ENCODE results near the gene ARID4B.

Gene ARID4B

DNA sequence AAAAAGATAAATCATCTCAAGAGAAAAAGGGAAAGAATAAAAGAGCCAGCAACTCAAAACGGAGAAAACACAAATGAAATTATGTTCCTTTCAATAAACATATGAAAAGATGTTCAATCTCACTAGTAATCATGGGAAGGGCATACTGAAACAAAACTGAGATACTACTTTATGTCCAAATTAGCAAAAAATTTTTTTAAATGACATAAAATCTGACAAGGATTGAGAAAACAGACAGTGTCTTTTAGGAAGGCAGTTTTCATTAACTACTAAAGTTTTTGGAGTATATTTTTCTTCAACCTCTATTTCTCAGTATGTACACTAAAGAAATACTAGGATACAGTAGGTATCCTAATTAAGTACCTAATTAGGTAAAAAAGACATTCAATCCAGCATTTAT, 73.3 kb downstream of the ARID4B start:
- TF ChIP-seq EZH2phosphoT487 (conservative IDR thresholded peaks at IDR 0.05; ENCODE audit: low read length) = no peak
- TF ChIP-seq, protein P1, sequence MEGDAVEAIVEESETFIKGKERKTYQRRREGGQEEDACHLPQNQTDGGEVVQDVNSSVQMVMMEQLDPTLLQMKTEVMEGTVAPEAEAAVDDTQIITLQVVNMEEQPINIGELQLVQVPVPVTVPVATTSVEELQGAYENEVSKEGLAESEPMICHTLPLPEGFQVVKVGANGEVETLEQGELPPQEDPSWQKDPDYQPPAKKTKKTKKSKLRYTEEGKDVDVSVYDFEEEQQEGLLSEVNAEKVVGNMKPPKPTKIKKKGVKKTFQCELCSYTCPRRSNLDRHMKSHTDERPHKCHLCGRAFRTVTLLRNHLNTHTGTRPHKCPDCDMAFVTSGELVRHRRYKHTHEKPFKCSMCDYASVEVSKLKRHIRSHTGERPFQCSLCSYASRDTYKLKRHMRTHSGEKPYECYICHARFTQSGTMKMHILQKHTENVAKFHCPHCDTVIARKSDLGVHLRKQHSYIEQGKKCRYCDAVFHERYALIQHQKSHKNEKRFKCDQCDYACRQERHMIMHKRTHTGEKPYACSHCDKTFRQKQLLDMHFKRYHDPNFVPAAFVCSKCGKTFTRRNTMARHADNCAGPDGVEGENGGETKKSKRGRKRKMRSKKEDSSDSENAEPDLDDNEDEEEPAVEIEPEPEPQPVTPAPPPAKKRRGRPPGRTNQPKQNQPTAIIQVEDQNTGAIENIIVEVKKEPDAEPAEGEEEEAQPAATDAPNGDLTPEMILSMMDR (IDR thresholded peaks at IDR 0.05; ENCODE audit: insufficient read depth, low read length, poor library complexity, severe bottlenecking) = no peak
- Histone ChIP-seq H3K4me2 (ENCODE audit: low read depth, low read length, poor library complexity, severe bottlenecking) (no peak overlapping the region), H2AFZ (ENCODE audit: low read depth, low read length, severe bottlenecking) (no peak overlapping the region), H3K36me3 (ENCODE audit: low read length) (peaks cover 5% of the 10 kb centered on the region; the same call in 1 of the 2 replicates), H3K4me3 (ENCODE audit: insufficient read depth, low read length, poor library complexity, severe bottlenecking) (no peak overlapping the region), H3K27ac (ENCODE audit: low read depth, low read length) (peak overlapping the region; percentile 26; the same call in 1 of the 2 replicates), H3K27me3 (ENCODE audit: low read length) (no peaks in the 10 kb centered on the region), H3K9me2 (replicated peaks; ENCODE audit: insufficient read depth, low read length) (no peaks in the 10 kb centered on the region), H3F3A (ENCODE audit: insufficient read depth) (peaks cover 24% of the 10 kb centered on the region), H4K20me1 (ENCODE audit: low read depth, low read length) (no peaks in the 10 kb centered on the region), H3K9me3 (ENCODE audit: insufficient read depth, low read length) (no peaks in the 10 kb centered on the region), H3K9ac (ENCODE audit: low read length) (no peak overlapping the region), H3K79me2 (ENCODE audit: insufficient read depth, low read length) (peaks cover 39% of the 10 kb centered on the region; the same call in 1 of the 2 replicates)

DNA sequence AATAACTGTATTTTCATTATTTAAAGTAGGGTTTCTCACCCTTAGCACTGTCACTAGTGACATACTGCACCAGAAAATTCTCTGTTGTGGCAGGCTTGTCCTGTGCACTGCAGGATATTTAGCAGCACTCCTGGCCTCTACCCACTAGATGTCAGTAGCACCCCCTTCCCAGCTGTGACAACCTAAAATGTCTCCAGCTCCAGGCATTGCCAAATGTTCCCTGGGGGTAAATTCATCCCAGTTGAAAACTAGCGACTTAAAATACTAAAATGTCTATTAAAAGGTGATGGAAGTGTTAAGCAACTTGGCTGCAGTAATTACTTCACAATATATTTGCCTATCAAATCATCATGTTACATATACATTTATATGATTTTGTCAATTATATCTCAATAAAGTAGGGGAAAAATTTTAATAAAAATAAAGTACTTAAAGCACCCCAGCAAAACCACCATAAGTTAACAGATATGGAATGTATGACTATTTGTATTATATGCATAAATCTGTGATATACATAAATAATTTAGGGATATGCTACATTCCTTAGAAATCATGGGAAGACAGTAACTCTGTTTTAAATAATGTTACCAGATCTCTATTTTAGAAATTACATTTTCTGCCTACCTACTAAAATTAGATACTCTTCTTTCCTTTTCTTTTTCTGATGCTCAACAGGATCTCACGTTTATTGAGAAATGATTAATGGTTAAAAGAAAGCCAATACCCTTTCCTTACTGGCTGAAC, 74.6 kb downstream of the ARID4B start:
- Histone ChIP-seq H3K27me3 (ENCODE audit: low read length) (no peaks in the 10 kb centered on the region), H4K20me1 (ENCODE audit: low read depth, low read length) (no peaks in the 10 kb centered on the region), H3K9ac (ENCODE audit: low read length) (no peak overlapping the region), H3K9me2 (replicated peaks; ENCODE audit: insufficient read depth, low read length) (no peaks in the 10 kb centered on the region), H3K9me3 (ENCODE audit: insufficient read depth, low read length) (no peaks in the 10 kb centered on the region), H3K27ac (ENCODE audit: low read depth, low read length) (no peak overlapping the region), H3K36me3 (ENCODE audit: low read length) (peaks cover 5% of the 10 kb centered on the region; the same call in 1 of the 2 replicates), H2AFZ (ENCODE audit: low read depth, low read length, severe bottlenecking) (no peak overlapping the region), H3K4me2 (ENCODE audit: low read depth, low read length, poor library complexity, severe bottlenecking) (no peak overlapping the region), H3F3A (ENCODE audit: insufficient read depth) (peaks cover 24% of the 10 kb centered on the region), H3K4me3 (ENCODE audit: insufficient read depth, low read length, poor library complexity, severe bottlenecking) (no peak overlapping the region), H3K79me2 (ENCODE audit: insufficient read depth, low read length) (peaks cover 29% of the 10 kb centered on the region; the same call in 1 of the 2 replicates)
- TF ChIP-seq, protein P1 (IDR thresholded peaks at IDR 0.05; ENCODE audit: insufficient read depth, low read length, poor library complexity, severe bottlenecking) = peak; percentile 58
- no peak for TF ChIP-seq EZH2phosphoT487 (conservative IDR thresholded peaks at IDR 0.05; ENCODE audit: low read length)

DNA sequence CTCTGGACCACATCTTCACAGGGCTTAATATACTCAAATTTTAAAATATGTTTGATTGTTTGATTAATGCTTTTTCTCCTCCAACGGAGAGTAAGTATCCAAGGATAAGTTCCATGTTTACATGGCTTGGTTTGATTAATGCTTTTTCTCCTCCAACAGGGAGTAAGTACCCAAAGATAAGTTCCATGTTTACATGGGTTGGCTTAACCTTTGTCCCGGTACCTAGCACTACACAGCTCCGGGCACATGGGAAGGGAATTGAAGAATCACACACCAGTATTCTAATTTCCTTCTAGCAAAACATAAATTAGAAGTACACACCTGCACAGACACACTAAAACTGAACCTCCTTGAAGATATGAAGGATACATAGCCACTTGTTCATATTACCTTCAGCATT, 77.5 kb downstream of the ARID4B start:
- Histone ChIP-seq H3K79me2 (ENCODE audit: insufficient read depth, low read length) (peaks cover 7% of the 10 kb centered on the region; the same call in 1 of the 2 replicates), H4K20me1 (ENCODE audit: low read depth, low read length) (no peaks in the 10 kb centered on the region), H3K36me3 (ENCODE audit: low read length) (peaks cover 15% of the 10 kb centered on the region; the same call in 1 of the 2 replicates), H3K4me2 (ENCODE audit: low read depth, low read length, poor library complexity, severe bottlenecking) (no peak overlapping the region), H3F3A (ENCODE audit: insufficient read depth) (peaks cover 30% of the 10 kb centered on the region), H2AFZ (ENCODE audit: low read depth, low read length, severe bottlenecking) (no peak overlapping the region), H3K9me3 (ENCODE audit: insufficient read depth, low read length) (no peaks in the 10 kb centered on the region), H3K9me2 (replicated peaks; ENCODE audit: insufficient read depth, low read length) (no peaks in the 10 kb centered on the region), H3K27me3 (ENCODE audit: low read length) (no peaks in the 10 kb centered on the region), H3K9ac (ENCODE audit: low read length) (no peak overlapping the region), H3K27ac (ENCODE audit: low read depth, low read length) (no peak overlapping the region), H3K4me3 (ENCODE audit: insufficient read depth, low read length, poor library complexity, severe bottlenecking) (no peak overlapping the region)
- no peak for TF ChIP-seq EZH2phosphoT487 (conservative IDR thresholded peaks at IDR 0.05; ENCODE audit: low read length)
- TF ChIP-seq, protein P1 (IDR thresholded peaks at IDR 0.05; ENCODE audit: insufficient read depth, low read length, poor library complexity, severe bottlenecking) = no peak
